Panc1 (cell line): ENCODE data around the gene SMG6.

Experiments
- CTCF ChIP-seq: fragments of 450-650 bp; IDR thresholded peaks from 2 replicates; pipeline ENCODE4 v1.5.1; 2017; ENCODE audit warnings: mild to moderate bottlenecking
- POLR2AphosphoS5 ChIP-seq: IDR thresholded peaks from 2 replicates; pipeline ENCODE4 v1.6.1; 2012; ENCODE audit warnings: mild to moderate bottlenecking, low read depth, low read length, moderate library complexity

- TF ChIP-seq POLR2AphosphoS5: no peak
- TF ChIP-seq CTCF: no peak
Observed at GRCh38 chr17:2062571-2063183, 240.9 kb downstream of the SMG6 start.
